WTC11 (cell line): ENCODE results near the gene ABCG1.

Source experiments
- ATF2 ChIP-seq: sonication (generic); formaldehyde crosslinking; IDR thresholded peaks from 2 replicates; pipeline ENCODE4 v1.8.1; 2022; ENCODE audit warnings: low read depth, missing genetic modification reagents, borderline replicate concordance
- CREB1 ChIP-seq: sonication (generic); formaldehyde crosslinking; IDR thresholded peaks from 2 replicates; pipeline ENCODE4 v1.8.0; 2023; ENCODE audit warnings: mild to moderate bottlenecking, missing genetic modification reagents
- CREM ChIP-seq: sonication (generic); formaldehyde crosslinking; IDR thresholded peaks from 2 replicates; pipeline ENCODE4 v1.8.1; 2022; ENCODE audit warnings: mild to moderate bottlenecking, missing genetic modification reagents, moderate library complexity
- CTCF ChIP-seq: fragments of 200-600 bp; IDR thresholded peaks from 2 replicates; pipeline ENCODE4 v1.8.0; 2022; ENCODE audit warnings: antibody characterized with exemption
- JUN ChIP-seq: sonication (generic); formaldehyde crosslinking; IDR thresholded peaks from 2 replicates; pipeline ENCODE4 v1.8.0; 2023; ENCODE audit warnings: mild to moderate bottlenecking, missing genetic modification reagents
- USF1 ChIP-seq: sonication (generic); formaldehyde crosslinking; IDR thresholded peaks from 2 replicates; pipeline ENCODE4 v1.8.0; 2022; ENCODE audit warnings: mild to moderate bottlenecking, missing genetic modification reagents

- TF ChIP-seq USF1 (CRISPR knock-in tag) (no peak), ATF2 (CRISPR knock-in tag) (no peak), CTCF (no peak), CREB1 (CRISPR knock-in tag) (no peak), CREM (no peak), JUN (CRISPR knock-in tag) (no peak)
Measured at GRCh38 chr21:42332557-42333317, 113.8 kb downstream of the ABCG1 start.
